Panc1 (cell line): ENCODE data around the gene SMIM38.

Experiments used
- POLR2AphosphoS5 ChIP-seq: IDR thresholded peaks from 2 replicates; pipeline ENCODE4 v1.6.1; 2012; ENCODE audit warnings: mild to moderate bottlenecking, low read depth, low read length, moderate library complexity
- TF ChIP-seq, protein P1 (sequence below): fragments of 450-650 bp; IDR thresholded peaks from 2 replicates; pipeline ENCODE4 v1.5.1; 2017; ENCODE audit warnings: mild to moderate bottlenecking

DNA sequence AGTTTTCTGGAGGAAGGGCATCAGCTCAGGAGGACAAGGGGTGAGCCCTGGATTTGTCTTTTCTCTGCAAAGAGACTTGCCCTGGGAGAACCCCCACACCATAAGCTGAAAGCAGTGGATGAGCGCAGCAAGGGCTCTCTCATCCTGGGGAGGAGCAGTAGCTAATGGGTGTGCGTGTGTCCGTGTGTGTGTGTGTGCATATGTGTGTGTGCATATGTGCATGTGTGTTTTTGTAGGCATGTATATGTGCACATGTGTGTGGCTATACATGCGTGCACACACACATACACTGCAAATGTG lies 45.3 kb downstream of the SMIM38 start:
- TF ChIP-seq, protein P1, sequence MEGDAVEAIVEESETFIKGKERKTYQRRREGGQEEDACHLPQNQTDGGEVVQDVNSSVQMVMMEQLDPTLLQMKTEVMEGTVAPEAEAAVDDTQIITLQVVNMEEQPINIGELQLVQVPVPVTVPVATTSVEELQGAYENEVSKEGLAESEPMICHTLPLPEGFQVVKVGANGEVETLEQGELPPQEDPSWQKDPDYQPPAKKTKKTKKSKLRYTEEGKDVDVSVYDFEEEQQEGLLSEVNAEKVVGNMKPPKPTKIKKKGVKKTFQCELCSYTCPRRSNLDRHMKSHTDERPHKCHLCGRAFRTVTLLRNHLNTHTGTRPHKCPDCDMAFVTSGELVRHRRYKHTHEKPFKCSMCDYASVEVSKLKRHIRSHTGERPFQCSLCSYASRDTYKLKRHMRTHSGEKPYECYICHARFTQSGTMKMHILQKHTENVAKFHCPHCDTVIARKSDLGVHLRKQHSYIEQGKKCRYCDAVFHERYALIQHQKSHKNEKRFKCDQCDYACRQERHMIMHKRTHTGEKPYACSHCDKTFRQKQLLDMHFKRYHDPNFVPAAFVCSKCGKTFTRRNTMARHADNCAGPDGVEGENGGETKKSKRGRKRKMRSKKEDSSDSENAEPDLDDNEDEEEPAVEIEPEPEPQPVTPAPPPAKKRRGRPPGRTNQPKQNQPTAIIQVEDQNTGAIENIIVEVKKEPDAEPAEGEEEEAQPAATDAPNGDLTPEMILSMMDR: no peak
- no peak for TF ChIP-seq POLR2AphosphoS5
